Loucy (cell line): ENCODE results near the gene PPP6C.

Experiments used
- CTCF ChIP-seq: fragments of 200-600 bp; sonication (generic); conservative IDR thresholded peaks from 2 replicates; pipeline ENCODE4 v1.5.1; 2014; ENCODE audit warnings: mild to moderate bottlenecking, antibody characterized with exemption, low read length
- EZH2phosphoT487 ChIP-seq: fragments of 200-600 bp; IDR thresholded peaks from 2 replicates; pipeline ENCODE4 v1.6.1; 2018; ENCODE audit warnings: antibody characterized with exemption, mild to moderate bottlenecking, moderate library complexity, borderline replicate concordance

DNA sequence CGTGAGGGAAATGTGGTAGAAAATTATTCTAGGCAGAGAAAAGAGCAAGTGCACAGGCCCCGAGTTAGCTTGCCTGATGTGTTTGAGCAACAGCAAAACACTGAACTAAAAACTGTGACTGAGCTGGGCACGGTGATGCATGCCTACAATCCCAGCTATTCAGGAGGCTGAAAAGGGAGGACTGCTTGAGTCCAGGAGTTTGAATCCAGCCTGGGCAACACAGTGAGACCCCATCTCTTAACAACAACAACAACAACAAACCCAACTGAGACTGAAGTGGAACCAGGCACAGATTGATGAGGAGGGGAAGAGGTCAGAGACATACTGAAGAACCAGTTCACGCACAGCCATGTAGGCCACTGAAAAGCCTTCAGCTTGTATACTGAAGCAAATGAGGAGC is 88.8 kb downstream of the PPP6C start:
- TF ChIP-seq CTCF (no peak), EZH2phosphoT487 (no peak)
